ENCODE measurements around the gene TRANK1.
"Not testable (repeated sequence)": the region's sequence is repeated elsewhere in the genome, so short reads cannot be mapped to it uniquely, and the experiment has no call there.

TRANK1 gene

GRCh38 chr3:36893137-36893557 lies 51.7 kb downstream of the TRANK1 start:
- no peak for DNase-seq

GRCh38 chr3:36892457-36893136 lies 52.3 kb downstream of the TRANK1 start:
- no peak for DNase-seq

- no peak for DNase-seq
These were observed 53.1 kb downstream of the TRANK1 start for GRCh38 chr3:36891701-36892160.

GRCh38 chr3:36891097-36891496 lies 53.8 kb downstream of the TRANK1 start:
- DNase-seq = not testable (repeated sequence)

- no peak for DNase-seq
These were observed 54.6 kb downstream of the TRANK1 start for GRCh38 chr3:36890261-36890660.

- no peak for DNase-seq
These were observed 63.1 kb downstream of the TRANK1 start for GRCh38 chr3:36881735-36882134.

- not testable (repeated sequence) for DNase-seq
These were observed 65.0 kb downstream of the TRANK1 start for GRCh38 chr3:36879842-36880241.

- no peak for DNase-seq
These were observed 66.7 kb downstream of the TRANK1 start for GRCh38 chr3:36877930-36878685.

- DNase-seq = peak in 1 of 51 donors; percentile 29
These were observed 68.5 kb downstream of the TRANK1 start for GRCh38 chr3:36876181-36876936.

- no peak for DNase-seq
These were observed 69.5 kb downstream of the TRANK1 start for GRCh38 chr3:36875397-36875796.

- peak in 1 of 51 donors; percentile 58 for DNase-seq
These were observed 70.4 kb downstream of the TRANK1 start for GRCh38 chr3:36874424-36874823.

- no peak for DNase-seq
These were observed 73.3 kb downstream of the TRANK1 start for GRCh38 chr3:36871379-36872126.

GRCh38 chr3:36868614-36869436 lies 76.0 kb downstream of the TRANK1 start:
- DNase-seq = peak in 26 of 51 donors; percentile 3 to 63 (median 25)

- no peak for DNase-seq
These were observed 77.0 kb downstream of the TRANK1 start for GRCh38 chr3:36867810-36868209.

- no peak for DNase-seq
These were observed 78.5 kb downstream of the TRANK1 start for GRCh38 chr3:36866368-36866767.

GRCh38 chr3:36864180-36865053 lies 80.4 kb downstream of the TRANK1 start:
- DNase-seq = no peak

GRCh38 chr3:36862076-36862755 lies 82.6 kb downstream of the TRANK1 start:
- no peak for DNase-seq

GRCh38 chr3:36859494-36859893 lies 85.4 kb downstream of the TRANK1 start:
- DNase-seq = no peak

- DNase-seq = no peak
These were observed 92.8 kb downstream of the TRANK1 start for GRCh38 chr3:36852071-36852470.

Measured in hypothalamus (tissue), 51 donors.